Stimulated activated CD8-positive, alpha-beta memory T cell treated with anti-CD3 and anti-CD28 coated beads, Interleukin-4, amount 100 ng/mL, for 24 hours (primary cell): Measurements from ENCODE around the gene CREBBP.

ENCODE experiments used
- DNase-seq: peaks from one replicate; pipeline ENCODE4 v3.0.0-alpha.2; 2020; ENCODE audit warnings: low read depth

Gene CREBBP

GRCh38 chr16:3797904-3798811, 82.4 kb downstream of the CREBBP start:
- DNase-seq: no peak

- no peak for DNase-seq
These were observed 83.0 kb downstream of the CREBBP start for GRCh38 chr16:3797473-3797872.

- DNase-seq: no peak
These were observed 87.3 kb downstream of the CREBBP start for GRCh38 chr16:3793161-3793576.

- DNase-seq: no peak
These were observed 88.0 kb downstream of the CREBBP start for GRCh38 chr16:3792472-3793012.

GRCh38 chr16:3791701-3792100, 88.8 kb downstream of the CREBBP start:
- DNase-seq: no peak

- no peak for DNase-seq
These were observed 91.0 kb downstream of the CREBBP start for GRCh38 chr16:3789375-3790099.

- no peak for DNase-seq
These were observed 91.7 kb downstream of the CREBBP start for GRCh38 chr16:3788711-3789374.

- no peak for DNase-seq
These were observed 92.4 kb downstream of the CREBBP start for GRCh38 chr16:3787924-3788661.

GRCh38 chr16:3785413-3785812, 95.1 kb downstream of the CREBBP start:
- DNase-seq: no peak

- DNase-seq: no peak
These were observed 97.0 kb downstream of the CREBBP start for GRCh38 chr16:3783516-3783915.

- no peak for DNase-seq
These were observed 97.9 kb downstream of the CREBBP start for GRCh38 chr16:3782566-3782965.

- no peak for DNase-seq
These were observed 99.1 kb downstream of the CREBBP start for GRCh38 chr16:3781421-3781820.

GRCh38 chr16:3780570-3780969, 99.9 kb downstream of the CREBBP start:
- DNase-seq: no peak

- DNase-seq: no peak
These were observed 104.2 kb downstream of the CREBBP start for GRCh38 chr16:3776316-3776715.

GRCh38 chr16:3774819-3775218, 105.7 kb downstream of the CREBBP start:
- no peak for DNase-seq

GRCh38 chr16:3774156-3774767, 106.3 kb downstream of the CREBBP start:
- DNase-seq: no peak

GRCh38 chr16:3773663-3774062, 106.8 kb downstream of the CREBBP start:
- DNase-seq: no peak

GRCh38 chr16:3771513-3771912, 109.0 kb downstream of the CREBBP start:
- DNase-seq: no peak

- DNase-seq: no peak
These were observed 110.0 kb downstream of the CREBBP start for GRCh38 chr16:3770530-3770929.

- no peak for DNase-seq
These were observed 110.6 kb downstream of the CREBBP start for GRCh38 chr16:3769942-3770341.

GRCh38 chr16:3769013-3769412, 111.5 kb downstream of the CREBBP start:
- DNase-seq: no peak
